Astrocyte of the cerebellum (primary cell): Measurements from ENCODE around the gene SRCAP.

Experiments
- DNase-seq: peaks from one replicate; pipeline ENCODE4 v3.0.0-alpha.2; 2011; ENCODE audit warnings: low read depth
- H3K4me3 ChIP-seq: 2 replicates; pipeline ENCODE4 v1.5.1; 2011; ENCODE audit warnings: mild to moderate bottlenecking, low read depth, low read length, moderate library complexity
- in situ Hi-C: cut with HindIII; loops from 2 replicates; pipeline ENCODE4 v1.10.0; 2017; ENCODE audit warnings: low sequenced_read_pairs
- TF ChIP-seq, protein P1 (sequence below): IDR thresholded peaks from 2 replicates; pipeline ENCODE4 v1.5.1; 2012; ENCODE audit warnings: low read length, low read depth, moderate library complexity, mild to moderate bottlenecking; ENCODE audit errors: missing control alignments

The SRCAP gene

DNA sequence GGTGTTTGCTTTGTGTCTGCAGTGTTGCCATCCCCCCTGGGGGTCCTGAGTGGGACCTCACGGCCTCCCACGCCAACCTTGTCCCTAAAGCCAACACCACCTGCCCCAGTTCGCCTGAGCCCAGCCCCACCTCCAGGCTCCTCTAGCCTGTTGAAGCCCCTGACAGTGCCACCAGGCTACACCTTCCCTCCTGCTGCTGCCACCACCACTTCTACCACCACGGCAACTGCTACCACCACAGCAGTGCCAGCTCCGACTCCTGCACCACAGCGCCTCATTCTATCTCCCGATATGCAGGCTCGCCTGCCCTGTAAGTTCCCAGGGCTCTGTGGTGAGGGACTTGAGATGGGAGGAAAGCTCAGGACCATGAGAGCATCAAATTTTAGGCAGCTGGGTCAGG is 22.2 kb downstream of the SRCAP start:
- no peak for DNase-seq
- H3K4me3 ChIP-seq = no peak overlapping the region
- TF ChIP-seq, protein P1, sequence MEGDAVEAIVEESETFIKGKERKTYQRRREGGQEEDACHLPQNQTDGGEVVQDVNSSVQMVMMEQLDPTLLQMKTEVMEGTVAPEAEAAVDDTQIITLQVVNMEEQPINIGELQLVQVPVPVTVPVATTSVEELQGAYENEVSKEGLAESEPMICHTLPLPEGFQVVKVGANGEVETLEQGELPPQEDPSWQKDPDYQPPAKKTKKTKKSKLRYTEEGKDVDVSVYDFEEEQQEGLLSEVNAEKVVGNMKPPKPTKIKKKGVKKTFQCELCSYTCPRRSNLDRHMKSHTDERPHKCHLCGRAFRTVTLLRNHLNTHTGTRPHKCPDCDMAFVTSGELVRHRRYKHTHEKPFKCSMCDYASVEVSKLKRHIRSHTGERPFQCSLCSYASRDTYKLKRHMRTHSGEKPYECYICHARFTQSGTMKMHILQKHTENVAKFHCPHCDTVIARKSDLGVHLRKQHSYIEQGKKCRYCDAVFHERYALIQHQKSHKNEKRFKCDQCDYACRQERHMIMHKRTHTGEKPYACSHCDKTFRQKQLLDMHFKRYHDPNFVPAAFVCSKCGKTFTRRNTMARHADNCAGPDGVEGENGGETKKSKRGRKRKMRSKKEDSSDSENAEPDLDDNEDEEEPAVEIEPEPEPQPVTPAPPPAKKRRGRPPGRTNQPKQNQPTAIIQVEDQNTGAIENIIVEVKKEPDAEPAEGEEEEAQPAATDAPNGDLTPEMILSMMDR = no peak
- in situ Hi-C loops = no loop called here

DNA sequence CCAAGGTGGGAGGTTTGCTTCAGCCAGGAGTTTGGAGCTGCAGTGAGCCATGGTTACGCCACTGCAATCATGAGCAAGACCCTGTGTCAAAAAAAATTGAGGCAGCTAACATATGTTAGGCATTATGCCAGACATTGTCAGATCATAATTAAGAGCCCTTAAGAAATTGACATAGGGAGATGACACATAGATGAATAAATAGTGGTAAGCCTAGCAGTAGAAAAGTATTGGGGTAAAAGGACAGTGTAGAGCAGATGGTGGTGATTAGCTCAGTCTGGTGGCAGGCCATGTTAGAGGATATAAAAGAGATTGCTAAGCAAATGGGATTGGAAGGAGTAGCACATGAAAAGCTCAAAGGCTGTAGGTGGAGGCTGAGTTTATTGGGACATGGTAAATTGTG is 22.6 kb downstream of the SRCAP start:
- in situ Hi-C loops = no loop called here
- DNase-seq = no peak
- no peak overlapping the region for H3K4me3 ChIP-seq

DNA sequence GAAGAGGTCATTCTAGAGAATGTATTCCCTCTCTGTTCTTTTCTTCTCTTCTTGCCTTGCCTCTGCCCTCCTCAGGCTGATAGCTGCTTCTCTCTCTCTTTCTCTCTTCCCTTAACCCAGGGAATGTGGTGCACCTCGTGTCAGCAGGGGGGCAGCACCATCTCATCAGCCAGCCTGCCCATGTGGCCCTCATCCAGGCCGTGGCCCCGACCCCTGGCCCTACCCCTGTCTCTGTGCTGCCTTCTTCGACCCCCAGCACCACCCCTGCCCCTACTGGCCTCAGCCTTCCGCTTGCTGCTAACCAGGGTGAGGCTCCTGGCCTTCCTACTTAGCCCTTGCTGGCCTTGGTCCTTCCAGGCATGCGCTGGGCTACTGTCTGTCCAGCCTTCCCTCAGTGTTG is 23.5 kb downstream of the SRCAP start:
- DNase-seq = no peak
- H3K4me3 ChIP-seq = no peak overlapping the region
- in situ Hi-C loops = no loop called here
- TF ChIP-seq, protein P1 = no peak

More for the DNA sequence above, 22.6 kb downstream of the SRCAP start:
- TF ChIP-seq, protein P1 = no peak

DNA sequence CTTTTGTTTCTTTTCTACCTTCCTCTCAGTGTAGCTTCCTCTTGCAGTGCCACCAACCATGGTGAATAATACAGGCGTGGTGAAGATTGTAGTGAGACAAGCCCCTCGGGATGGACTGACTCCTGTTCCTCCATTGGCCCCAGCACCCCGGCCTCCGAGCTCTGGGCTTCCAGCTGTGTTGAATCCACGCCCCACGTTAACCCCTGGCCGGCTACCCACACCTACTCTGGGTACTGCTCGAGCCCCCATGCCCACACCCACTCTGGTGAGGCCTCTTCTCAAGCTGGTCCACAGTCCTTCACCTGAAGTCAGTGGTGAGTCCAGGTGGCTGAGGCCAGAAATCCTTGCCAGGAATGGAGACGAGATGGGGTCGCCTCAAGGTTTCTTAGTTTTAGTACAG is 23.9 kb downstream of the SRCAP start:
- no peak overlapping the region for H3K4me3 ChIP-seq
- DNase-seq = no peak
- in situ Hi-C loops = no loop called here
- TF ChIP-seq, protein P1 = no peak

DNA sequence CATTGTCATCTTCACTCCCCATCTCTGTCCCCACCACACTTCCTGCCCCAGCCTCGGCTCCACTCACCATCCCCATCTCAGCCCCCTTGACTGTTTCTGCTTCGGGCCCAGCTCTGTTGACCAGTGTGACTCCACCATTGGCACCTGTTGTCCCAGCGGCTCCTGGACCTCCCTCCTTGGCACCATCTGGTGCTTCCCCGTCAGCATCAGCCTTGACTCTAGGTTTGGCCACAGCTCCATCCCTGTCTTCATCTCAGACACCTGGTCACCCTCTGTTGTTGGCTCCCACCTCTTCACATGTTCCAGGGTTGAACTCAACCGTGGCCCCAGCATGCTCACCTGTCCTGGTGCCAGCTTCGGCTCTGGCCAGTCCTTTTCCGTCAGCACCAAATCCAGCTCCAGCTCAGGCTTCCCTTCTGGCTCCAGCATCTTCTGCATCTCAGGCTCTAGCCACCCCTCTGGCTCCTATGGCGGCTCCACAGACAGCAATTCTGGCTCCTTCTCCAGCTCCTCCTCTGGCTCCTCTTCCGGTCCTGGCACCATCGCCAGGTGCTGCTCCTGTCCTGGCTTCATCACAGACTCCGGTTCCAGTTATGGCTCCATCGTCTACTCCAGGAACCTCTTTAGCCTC is 24.9 kb downstream of the SRCAP start:
- TF ChIP-seq, protein P1 = no peak
- H3K4me3 ChIP-seq = no peak overlapping the region
- in situ Hi-C loops = no loop called here
- DNase-seq = no peak

DNA sequence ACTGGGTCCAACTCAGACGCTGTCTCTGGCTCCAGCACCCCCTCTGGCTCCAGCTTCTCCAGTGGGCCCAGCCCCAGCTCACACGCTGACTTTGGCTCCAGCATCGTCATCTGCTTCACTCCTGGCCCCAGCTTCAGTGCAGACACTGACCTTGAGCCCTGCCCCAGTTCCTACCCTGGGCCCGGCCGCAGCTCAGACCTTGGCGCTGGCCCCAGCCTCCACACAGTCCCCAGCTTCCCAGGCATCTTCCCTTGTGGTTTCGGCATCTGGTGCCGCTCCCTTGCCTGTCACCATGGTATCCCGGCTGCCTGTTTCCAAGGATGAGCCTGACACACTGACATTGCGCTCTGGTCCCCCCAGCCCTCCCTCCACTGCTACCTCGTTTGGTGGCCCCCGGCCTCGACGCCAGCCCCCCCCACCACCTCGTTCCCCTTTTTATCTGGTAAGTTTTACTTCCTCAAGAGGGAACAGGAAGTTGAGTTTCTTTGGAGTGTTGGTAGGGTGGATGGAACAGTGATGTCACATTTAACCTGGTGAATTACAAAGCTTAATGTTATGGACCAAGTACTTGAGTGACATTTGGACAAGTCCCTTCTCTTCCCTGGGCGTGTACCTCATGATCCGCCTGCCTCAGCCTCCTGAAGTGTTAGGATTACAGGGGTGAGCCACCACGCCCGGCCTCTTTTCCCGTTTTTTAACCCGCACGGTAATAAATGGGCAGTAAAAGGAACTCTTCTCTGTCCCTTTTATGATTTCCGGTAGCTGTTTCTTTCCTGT is 25.9 kb downstream of the SRCAP start:
- in situ Hi-C loops = no loop called here
- no peak for DNase-seq

More for the DNA sequence above, 25.9 kb downstream of the SRCAP start:
- H3K4me3 ChIP-seq = no peak overlapping the region
- TF ChIP-seq, protein P1 = no peak
